ENCODE measurements around the gene EVI5. TPM values are rescaled to one million over a fixed set of nuclear protein-coding genes. Genes with fewer than 3 reads are reported as not detected.
"Not testable (repeated sequence)": the region's sequence is repeated elsewhere in the genome, so short reads cannot be mapped to it uniquely, and the experiment has no call there.

Gene EVI5
- total RNA-seq, 2 donors from 2014 or later, result 7.9 to 18.9 TPM

GRCh38 chr1:92783550-92783949 lies 1.4 kb downstream of the EVI5 start:
- H3K9me3 ChIP-seq; H3K27me3 ChIP-seq; ATAC-seq; H3K36me3 ChIP-seq (replicated peaks in 1 of 2; ENCODE audit: insufficient read depth in 1 of 2, low read depth in 2 of 2); intact Hi-C loops (cut with DNase I): not testable (repeated sequence)
- TF ChIP-seq CTCF (IDR thresholded peaks at IDR 0.05), result peak in 4 of 7 experiments; percentile 9 to 48 (median 23)
- H3K4me3 ChIP-seq, result peak overlapping the region; percentile 32 to 74
- H3K27ac ChIP-seq, result peak overlapping the region in 3 of 4 donors; percentile 94 to 100 (median 95)
- DNase-seq, result peak; percentile 26 to 38 (median 30)
- WGBS, 2 donors, result 43 to 52% methylated on average over 14 of the region's 14 CpGs
- H3K4me1 ChIP-seq, result peaks cover 28% of the 10 kb centered on the region

GRCh38 chr1:92778376-92778775 lies 6.5 kb downstream of the EVI5 start:
- TF ChIP-seq POLR2A (IDR thresholded peaks at IDR 0.05), result no peak
- TF ChIP-seq CTCF (IDR thresholded peaks at IDR 0.05), result no peak
- Histone ChIP-seq H3K36me3 (replicated peaks in 1 of 2; ENCODE audit: insufficient read depth in 1 of 2, low read depth in 2 of 2) (no peaks in the 10 kb centered on the region), H3K9me3 (no peaks in the 10 kb centered on the region), H3K4me1 (peaks cover 28% of the 10 kb centered on the region), H3K27me3 (no peaks in the 10 kb centered on the region), H3K4me3 (no peak overlapping the region), H3K27ac (no peak overlapping the region)
- intact Hi-C loops (cut with DNase I), result no loop called here
- no peak for DNase-seq
- 62 to 73% methylated on average over 1 of the region's 1 CpG for WGBS, 2 donors
- ATAC-seq, result no peak

- H3K4me3 ChIP-seq, result no peak overlapping the region
- no peaks in the 10 kb centered on the region for H3K27me3 ChIP-seq
- TF ChIP-seq CTCF (IDR thresholded peaks at IDR 0.05) (no peak), POLR2A (IDR thresholded peaks at IDR 0.05) (no peak)
- H3K27ac ChIP-seq, result no peak overlapping the region
- WGBS, 2 donors, result 72 to 74% methylated on average over 1 of the region's 1 CpG
- no peaks in the 10 kb centered on the region for H3K9me3 ChIP-seq
- no peaks in the 10 kb centered on the region for H3K36me3 ChIP-seq (replicated peaks in 1 of 2; ENCODE audit: insufficient read depth in 1 of 2, low read depth in 2 of 2)
- intact Hi-C loops (cut with DNase I), result no loop called here
- DNase-seq (no peak), ATAC-seq (no peak)
- H3K4me1 ChIP-seq, result peaks cover 6% of the 10 kb centered on the region
Observed at GRCh38 chr1:92774407-92774806, 10.5 kb downstream of the EVI5 start.

DNA sequence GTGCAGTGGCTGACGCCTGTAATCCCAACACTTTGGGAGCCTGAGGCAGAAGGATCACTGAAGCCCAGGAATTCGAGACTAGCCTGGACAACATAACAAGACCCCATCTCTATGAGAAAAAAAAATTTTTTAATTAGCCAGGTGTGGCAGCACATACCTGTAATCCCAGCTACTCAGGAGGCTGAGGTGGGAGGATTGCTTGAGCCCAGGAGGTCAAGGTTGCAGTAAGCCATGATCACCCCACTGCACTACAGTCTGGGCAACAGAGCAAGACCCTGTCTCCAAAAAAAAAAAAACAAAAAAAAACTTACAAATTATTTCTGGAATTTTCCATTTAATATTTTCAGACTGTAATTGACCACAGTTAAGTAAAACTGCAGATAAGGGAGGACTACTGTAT lies 11.2 kb downstream of the EVI5 start:
- H3K27me3 ChIP-seq; H3K36me3 ChIP-seq (replicated peaks in 1 of 2; ENCODE audit: insufficient read depth in 1 of 2, low read depth in 2 of 2); ATAC-seq; H3K4me1 ChIP-seq; intact Hi-C loops (cut with DNase I); DNase-seq; H3K27ac ChIP-seq; H3K4me3 ChIP-seq; H3K9me3 ChIP-seq: not testable (repeated sequence)
- WGBS, 2 donors, result 87 to 94% methylated on average over 2 of the region's 2 CpGs

- no peak for ATAC-seq
- intact Hi-C loops (cut with DNase I), result no loop called here
- Histone ChIP-seq H3K27me3 (no peaks in the 10 kb centered on the region), H3K27ac (no peak overlapping the region), H3K4me3 (no peak overlapping the region), H3K9me3 (no peaks in the 10 kb centered on the region), H3K36me3 (replicated peaks in 1 of 2; ENCODE audit: insufficient read depth in 1 of 2, low read depth in 2 of 2) (no peaks in the 10 kb centered on the region), H3K4me1 (no peaks in the 10 kb centered on the region)
- no peak for TF ChIP-seq POLR2A (IDR thresholded peaks at IDR 0.05)
- DNase-seq, result no peak
- 93% methylated on average over 3 of the region's 3 CpGs for WGBS, 2 donors
Observed at GRCh38 chr1:92769856-92770255, 15.1 kb downstream of the EVI5 start.

DNA sequence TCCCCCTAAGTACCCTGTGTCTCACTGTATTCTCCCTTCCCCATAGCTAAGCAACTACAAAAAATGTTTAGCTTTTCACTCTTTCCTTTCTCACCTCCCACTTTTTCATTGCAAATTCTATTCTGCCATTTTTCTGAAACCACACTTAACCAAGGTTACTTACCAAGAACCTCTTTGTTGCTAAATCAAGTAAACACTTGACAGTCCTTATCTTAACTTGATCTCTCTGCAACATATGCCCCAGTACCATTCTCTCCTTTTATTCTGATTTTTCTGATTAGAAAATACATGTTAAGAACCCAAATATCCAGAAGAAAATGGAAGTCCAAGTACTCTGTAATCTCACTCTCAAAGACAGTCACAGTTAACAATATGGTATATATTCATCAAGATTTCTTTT lies 16.0 kb downstream of the EVI5 start:
- Histone ChIP-seq H3K27me3 (no peaks in the 10 kb centered on the region), H3K4me3 (no peak overlapping the region), H3K4me1 (no peaks in the 10 kb centered on the region), H3K36me3 (replicated peaks in 1 of 2; ENCODE audit: insufficient read depth in 1 of 2, low read depth in 2 of 2) (no peaks in the 10 kb centered on the region), H3K9me3 (no peaks in the 10 kb centered on the region), H3K27ac (no peak overlapping the region)
- no peak for ATAC-seq
- intact Hi-C loops (cut with DNase I), result no loop called here
- DNase-seq, result no peak
- TF ChIP-seq POLR2A (IDR thresholded peaks at IDR 0.05) (no peak), CTCF (IDR thresholded peaks at IDR 0.05) (no peak)

Measured in body of pancreas (tissue), 4 donors.